HG02938 (cell line): ENCODE data around the gene FCGBP.
"Not testable (repeated sequence)": the region's sequence is repeated elsewhere in the genome, so short reads cannot be mapped to it uniquely, and the experiment has no call there.

Source experiments
- ATAC-seq: cut with Tn5 transposase; IDR thresholded peaks from one replicate; pipeline ENCODE4 v1.9.1; 2021; ENCODE audit warnings: mild to moderate bottlenecking, moderate library complexity; ENCODE audit not compliant: unreplicated experiment

FCGBP gene

GRCh38 chr19:39934584-39935363, at the start of gene FCGBP:
Gene FCGBP (minus strand): TSS chr19:39934634.
- ATAC-seq: no peak

- ATAC-seq: no peak
Measured at GRCh38 chr19:39983695-39984300, 49.4 kb upstream of the FCGBP start.

GRCh38 chr19:39982883-39983282, 48.4 kb upstream of the FCGBP start:
- ATAC-seq: no peak

- ATAC-seq: no peak
Measured at GRCh38 chr19:39974377-39975155, 40.1 kb upstream of the FCGBP start.

- ATAC-seq: no peak
Measured at GRCh38 chr19:39971380-39972035, 37.1 kb upstream of the FCGBP start.

GRCh38 chr19:39970675-39971379, 36.4 kb upstream of the FCGBP start, which contains the start of gene PSMC4:
Gene PSMC4 (plus strand): TSS chr19:39971165. CDS start chr19:39971203, 38 bp downstream.
- peak; percentile 93 for ATAC-seq

- no peak for ATAC-seq
Measured at GRCh38 chr19:39970425-39970674, 35.9 kb upstream of the FCGBP start.

- no peak for ATAC-seq
Measured at GRCh38 chr19:39969681-39970424, 35.4 kb upstream of the FCGBP start.

- no peak for ATAC-seq
Measured at GRCh38 chr19:39969266-39969665, 34.8 kb upstream of the FCGBP start.

GRCh38 chr19:39968789-39969188, 34.4 kb upstream of the FCGBP start:
- no peak for ATAC-seq

GRCh38 chr19:39967561-39967960, 33.1 kb upstream of the FCGBP start:
- ATAC-seq: no peak

GRCh38 chr19:39966617-39967016, 32.2 kb upstream of the FCGBP start:
- no peak for ATAC-seq

GRCh38 chr19:39963898-39964297, 29.5 kb upstream of the FCGBP start:
- ATAC-seq: no peak

GRCh38 chr19:39959407-39959806, 25.0 kb upstream of the FCGBP start:
- ATAC-seq: not testable (repeated sequence)

GRCh38 chr19:39958942-39959341, 24.5 kb upstream of the FCGBP start:
- not testable (repeated sequence) for ATAC-seq

- not testable (repeated sequence) for ATAC-seq
Measured at GRCh38 chr19:39957886-39958285, 23.5 kb upstream of the FCGBP start.

- ATAC-seq: no peak
Measured at GRCh38 chr19:39953915-39954314, 19.5 kb upstream of the FCGBP start.

- no peak for ATAC-seq
Measured at GRCh38 chr19:39951686-39952085, 17.3 kb upstream of the FCGBP start.

GRCh38 chr19:39951065-39951650, 16.7 kb upstream of the FCGBP start:
- ATAC-seq: no peak
